Cardiac muscle cell (in vitro differentiated cells and primary cell): ENCODE data around the gene FGF14. TPM values are rescaled to one million over a fixed set of nuclear protein-coding genes. Genes with fewer than 3 reads are reported as not detected.

Experiments used
- DNase-seq, 2 donors: peaks; one replicate each; pipeline versions ENCODE4 v3.0.0 to v3.0.0-alpha.2; 2010 to 2017; ENCODE audit warnings: low read depth in 1 of 2, low spot score in 1 of 2
- H3K27ac ChIP-seq: fragments of 200-600 bp; sonication (generic); 2 replicates; pipeline ENCODE4 v1.5.1; 2016
- H3K27me3 ChIP-seq: fragments of 200-600 bp; sonication (generic); 2 replicates; pipeline ENCODE4 v1.6.0; 2016; ENCODE audit warnings: control low read depth
- H3K36me3 ChIP-seq: fragments of 200-600 bp; sonication (generic); 2 replicates; pipeline ENCODE4 v1.5.1; 2016; ENCODE audit warnings: control low read depth
- H3K4me1 ChIP-seq: fragments of 200-600 bp; sonication (generic); 2 replicates; pipeline ENCODE4 v1.8.1; 2017; ENCODE audit warnings: low read depth, mild to moderate bottlenecking, mixed run types
- H3K4me3 ChIP-seq: fragments of 200-600 bp; sonication (generic); 2 replicates; pipeline ENCODE4 v1.5.1; 2016; ENCODE audit warnings: mild to moderate bottlenecking
- H3K9me3 ChIP-seq: fragments of 200-600 bp; sonication (generic); 2 replicates; pipeline ENCODE4 v1.5.1; 2017; ENCODE audit warnings: low read depth, mild to moderate bottlenecking, control low read depth
- polyA plus RNA-seq: library from polyadenylated mRNA; unstranded; fragments of >200 nt; fragmentation: Nextera tagmentation; extraction: Ambion mirVana; gene quantifications from 2 replicates; pipeline ENCODE4 v1.2.1, GENCODE V29; 2016
- total RNA-seq: library from RNA; depleted of rRNA; stranded (reverse); fragments of >200 nt; gene quantifications from 2 replicates; pipeline ENCODE4 v1.2.3, GENCODE V29; 2016
- TF ChIP-seq, protein P1 (sequence below): IDR thresholded peaks from 2 replicates; pipeline ENCODE4 v1.5.1; 2012; ENCODE audit warnings: low read depth, mild to moderate bottlenecking, low read length

Gene FGF14
- total and polyA plus RNA-seq, 2 experiments from 2014 or later = not detected

- Histone ChIP-seq H3K27ac (no peak overlapping the region), H3K4me3 (no peak overlapping the region), H3K36me3 (no peaks in the 10 kb centered on the region), H3K27me3 (peaks cover 30% of the 10 kb centered on the region), H3K9me3 (no peaks in the 10 kb centered on the region), H3K4me1 (no peaks in the 10 kb centered on the region)
- TF ChIP-seq, protein P1, sequence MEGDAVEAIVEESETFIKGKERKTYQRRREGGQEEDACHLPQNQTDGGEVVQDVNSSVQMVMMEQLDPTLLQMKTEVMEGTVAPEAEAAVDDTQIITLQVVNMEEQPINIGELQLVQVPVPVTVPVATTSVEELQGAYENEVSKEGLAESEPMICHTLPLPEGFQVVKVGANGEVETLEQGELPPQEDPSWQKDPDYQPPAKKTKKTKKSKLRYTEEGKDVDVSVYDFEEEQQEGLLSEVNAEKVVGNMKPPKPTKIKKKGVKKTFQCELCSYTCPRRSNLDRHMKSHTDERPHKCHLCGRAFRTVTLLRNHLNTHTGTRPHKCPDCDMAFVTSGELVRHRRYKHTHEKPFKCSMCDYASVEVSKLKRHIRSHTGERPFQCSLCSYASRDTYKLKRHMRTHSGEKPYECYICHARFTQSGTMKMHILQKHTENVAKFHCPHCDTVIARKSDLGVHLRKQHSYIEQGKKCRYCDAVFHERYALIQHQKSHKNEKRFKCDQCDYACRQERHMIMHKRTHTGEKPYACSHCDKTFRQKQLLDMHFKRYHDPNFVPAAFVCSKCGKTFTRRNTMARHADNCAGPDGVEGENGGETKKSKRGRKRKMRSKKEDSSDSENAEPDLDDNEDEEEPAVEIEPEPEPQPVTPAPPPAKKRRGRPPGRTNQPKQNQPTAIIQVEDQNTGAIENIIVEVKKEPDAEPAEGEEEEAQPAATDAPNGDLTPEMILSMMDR = no peak
- peak in 1 of 2 donors; percentile 14 for DNase-seq
Observed at GRCh38 chr13:102045731-102046130, 356.1 kb downstream of the FGF14 start.

- no peak overlapping the region for H3K4me3 ChIP-seq
- no peaks in the 10 kb centered on the region for H3K9me3 ChIP-seq
- no peaks in the 10 kb centered on the region for H3K36me3 ChIP-seq
- TF ChIP-seq, protein P1 = no peak
- peaks cover 40% of the 10 kb centered on the region for H3K27me3 ChIP-seq
- DNase-seq = no peak
- H3K27ac ChIP-seq = no peak overlapping the region
- H3K4me1 ChIP-seq = no peaks in the 10 kb centered on the region
Observed at GRCh38 chr13:102042746-102043145, 359.1 kb downstream of the FGF14 start.

GRCh38 chr13:102041544-102041943 lies 360.3 kb downstream of the FGF14 start:
- DNase-seq = no peak
- Histone ChIP-seq H3K27me3 (peaks cover 46% of the 10 kb centered on the region), H3K36me3 (no peaks in the 10 kb centered on the region), H3K4me1 (no peaks in the 10 kb centered on the region), H3K4me3 (no peak overlapping the region), H3K9me3 (no peaks in the 10 kb centered on the region), H3K27ac (no peak overlapping the region)
- TF ChIP-seq, protein P1 = no peak

GRCh38 chr13:102040812-102041211 lies 361.0 kb downstream of the FGF14 start:
- DNase-seq = no peak
- Histone ChIP-seq H3K4me1 (no peaks in the 10 kb centered on the region), H3K36me3 (no peaks in the 10 kb centered on the region), H3K9me3 (no peaks in the 10 kb centered on the region), H3K4me3 (no peak overlapping the region), H3K27ac (no peak overlapping the region), H3K27me3 (peaks cover 46% of the 10 kb centered on the region)
- TF ChIP-seq, protein P1 = no peak

DNA sequence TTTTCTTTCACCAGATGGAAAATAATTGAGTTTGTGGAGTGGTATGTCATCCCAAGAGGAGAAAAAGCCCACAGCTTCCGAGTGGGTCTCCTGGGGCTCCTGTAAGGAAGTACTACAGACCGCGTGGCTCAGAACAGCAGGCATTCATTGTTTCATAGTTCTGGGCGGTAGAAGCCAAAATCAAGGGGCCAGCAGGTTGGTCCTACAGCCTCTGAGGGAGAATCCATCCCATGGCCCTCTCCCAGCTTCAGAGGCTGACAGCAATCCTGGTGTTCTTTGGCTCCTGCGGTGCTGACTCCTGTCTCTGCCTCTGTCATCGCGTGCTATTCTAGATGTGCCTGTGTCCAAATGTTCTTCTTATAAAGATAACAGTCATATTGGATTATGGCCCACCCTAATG lies 362.6 kb downstream of the FGF14 start:
- Histone ChIP-seq H3K27ac (no peak overlapping the region), H3K36me3 (no peaks in the 10 kb centered on the region), H3K27me3 (peaks cover 46% of the 10 kb centered on the region), H3K4me3 (no peak overlapping the region), H3K4me1 (no peaks in the 10 kb centered on the region), H3K9me3 (no peaks in the 10 kb centered on the region)
- no peak for DNase-seq
- TF ChIP-seq, protein P1 = no peak

GRCh38 chr13:102038787-102039186 lies 363.1 kb downstream of the FGF14 start:
- Histone ChIP-seq H3K4me1 (no peaks in the 10 kb centered on the region), H3K4me3 (no peak overlapping the region), H3K36me3 (no peaks in the 10 kb centered on the region), H3K9me3 (no peaks in the 10 kb centered on the region), H3K27ac (no peak overlapping the region), H3K27me3 (peaks cover 44% of the 10 kb centered on the region)
- no peak for DNase-seq
- TF ChIP-seq, protein P1 = no peak
